ENCODE results near the gene HMGN1.

The HMGN1 gene

DNA sequence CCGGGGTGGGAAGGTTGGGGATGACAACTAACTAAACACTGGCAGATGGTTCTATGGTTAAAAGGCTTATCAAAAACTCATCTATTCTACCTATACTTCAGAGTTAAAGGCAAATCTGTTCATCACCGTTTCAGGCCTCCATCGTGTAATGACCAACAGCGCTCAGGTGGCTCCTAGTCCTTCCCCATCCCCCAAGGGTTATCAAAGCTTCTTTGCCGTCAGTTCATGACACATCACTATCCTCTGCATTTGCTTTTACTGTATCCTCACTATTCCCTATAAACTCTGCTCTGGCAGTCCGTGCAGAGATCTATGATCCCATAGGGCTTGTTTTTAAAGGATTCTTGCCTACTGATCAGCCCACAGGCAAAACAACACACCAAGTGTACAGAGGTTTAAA is 8.2 kb downstream of the HMGN1 start:
- ATAC-seq (ENCODE audit: insufficient read depth, low read depth) (0 out of 3 replicates have a peak, but pooled peaks have one; percentile 27), DNase-seq (no peak)
- no peaks in the 10 kb centered on the region for H3K9me3 ChIP-seq (ENCODE audit: insufficient read depth, low read length, severe bottlenecking)
- H3K27me3 ChIP-seq (ENCODE audit: insufficient read depth, low read length, poor library complexity), result no peaks in the 10 kb centered on the region
- H3K4me2 ChIP-seq (ENCODE audit: insufficient read depth, low read length), result no peak overlapping the region
- H4K20me1 ChIP-seq (ENCODE audit: insufficient read depth, low read length), result peaks cover 22% of the 10 kb centered on the region
- H2AFZ ChIP-seq (ENCODE audit: low read depth, low read length), result no peak overlapping the region
- no peak for TF ChIP-seq EZH2 (IDR thresholded peaks at IDR 0.05; ENCODE audit: borderline replicate concordance, low read depth, low read length, severe bottlenecking)
- TF ChIP-seq, protein P1, sequence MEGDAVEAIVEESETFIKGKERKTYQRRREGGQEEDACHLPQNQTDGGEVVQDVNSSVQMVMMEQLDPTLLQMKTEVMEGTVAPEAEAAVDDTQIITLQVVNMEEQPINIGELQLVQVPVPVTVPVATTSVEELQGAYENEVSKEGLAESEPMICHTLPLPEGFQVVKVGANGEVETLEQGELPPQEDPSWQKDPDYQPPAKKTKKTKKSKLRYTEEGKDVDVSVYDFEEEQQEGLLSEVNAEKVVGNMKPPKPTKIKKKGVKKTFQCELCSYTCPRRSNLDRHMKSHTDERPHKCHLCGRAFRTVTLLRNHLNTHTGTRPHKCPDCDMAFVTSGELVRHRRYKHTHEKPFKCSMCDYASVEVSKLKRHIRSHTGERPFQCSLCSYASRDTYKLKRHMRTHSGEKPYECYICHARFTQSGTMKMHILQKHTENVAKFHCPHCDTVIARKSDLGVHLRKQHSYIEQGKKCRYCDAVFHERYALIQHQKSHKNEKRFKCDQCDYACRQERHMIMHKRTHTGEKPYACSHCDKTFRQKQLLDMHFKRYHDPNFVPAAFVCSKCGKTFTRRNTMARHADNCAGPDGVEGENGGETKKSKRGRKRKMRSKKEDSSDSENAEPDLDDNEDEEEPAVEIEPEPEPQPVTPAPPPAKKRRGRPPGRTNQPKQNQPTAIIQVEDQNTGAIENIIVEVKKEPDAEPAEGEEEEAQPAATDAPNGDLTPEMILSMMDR (IDR thresholded peaks at IDR 0.05; ENCODE audit: borderline replicate concordance, extremely low read depth, low read length, poor library complexity, severe bottlenecking), result no peak
- H3K27ac ChIP-seq (ENCODE audit: low read length), result no peak overlapping the region
- H3K79me2 ChIP-seq (ENCODE audit: insufficient read depth, low read length), result peaks cover 18% of the 10 kb centered on the region
- H3K36me3 ChIP-seq (ENCODE audit: insufficient read depth, low read length), result peaks cover 39% of the 10 kb centered on the region
- no peak overlapping the region for H3K9ac ChIP-seq (ENCODE audit: low read depth, low read length)
- H3K4me1 ChIP-seq (ENCODE audit: insufficient read depth, low read length), result peaks cover 9% of the 10 kb centered on the region
- H3K4me3 ChIP-seq (ENCODE audit: low read depth in 1 of 2, low read length in 2 of 2), result no peak overlapping the region

- TF ChIP-seq, protein P1 (IDR thresholded peaks at IDR 0.05; ENCODE audit: borderline replicate concordance, extremely low read depth, low read length, poor library complexity, severe bottlenecking), result no peak
- no peak for TF ChIP-seq EZH2 (IDR thresholded peaks at IDR 0.05; ENCODE audit: borderline replicate concordance, low read depth, low read length, severe bottlenecking)
- H3K9me3 ChIP-seq (ENCODE audit: insufficient read depth, low read length, severe bottlenecking), result no peaks in the 10 kb centered on the region
- H4K20me1 ChIP-seq (ENCODE audit: insufficient read depth, low read length), result peaks cover 12% of the 10 kb centered on the region
- no peak overlapping the region for H3K4me3 ChIP-seq (ENCODE audit: low read depth in 1 of 2, low read length in 2 of 2)
- H3K79me2 ChIP-seq (ENCODE audit: insufficient read depth, low read length), result peaks cover 5% of the 10 kb centered on the region; the same call in 1 of the 2 replicates
- no peak overlapping the region for H2AFZ ChIP-seq (ENCODE audit: low read depth, low read length)
- no peak overlapping the region for H3K9ac ChIP-seq (ENCODE audit: low read depth, low read length)
- DNase-seq (no peak), ATAC-seq (ENCODE audit: insufficient read depth, low read depth) (no peak)
- H3K4me1 ChIP-seq (ENCODE audit: insufficient read depth, low read length), result no peaks in the 10 kb centered on the region
- no peak overlapping the region for H3K27ac ChIP-seq (ENCODE audit: low read length)
- no peak overlapping the region for H3K4me2 ChIP-seq (ENCODE audit: insufficient read depth, low read length)
- H3K27me3 ChIP-seq (ENCODE audit: insufficient read depth, low read length, poor library complexity), result no peaks in the 10 kb centered on the region
- H3K36me3 ChIP-seq (ENCODE audit: insufficient read depth, low read length), result peaks cover 24% of the 10 kb centered on the region
Observed at GRCh38 chr21:39339231-39339630, 9.7 kb downstream of the HMGN1 start.

GRCh38 chr21:39336457-39337008 is 12.4 kb downstream of the HMGN1 start:
- ATAC-seq (ENCODE audit: insufficient read depth, low read depth), result no peak
- no peak for DNase-seq
- Histone ChIP-seq H3K9me3 (ENCODE audit: insufficient read depth, low read length, severe bottlenecking) (no peaks in the 10 kb centered on the region), H3K36me3 (ENCODE audit: insufficient read depth, low read length) (peaks cover 4% of the 10 kb centered on the region), H4K20me1 (ENCODE audit: insufficient read depth, low read length) (peaks cover 3% of the 10 kb centered on the region; the same call in 1 of the 2 replicates), H3K4me2 (ENCODE audit: insufficient read depth, low read length) (no peak overlapping the region), H3K9ac (ENCODE audit: low read depth, low read length) (no peak overlapping the region), H3K4me1 (ENCODE audit: insufficient read depth, low read length) (no peaks in the 10 kb centered on the region), H3K27me3 (ENCODE audit: insufficient read depth, low read length, poor library complexity) (no peaks in the 10 kb centered on the region), H3K4me3 (ENCODE audit: low read depth in 1 of 2, low read length in 2 of 2) (no peak overlapping the region), H3K27ac (ENCODE audit: low read length) (no peak overlapping the region), H2AFZ (ENCODE audit: low read depth, low read length) (no peak overlapping the region), H3K79me2 (ENCODE audit: insufficient read depth, low read length) (no peaks in the 10 kb centered on the region)
- TF ChIP-seq, protein P1 (IDR thresholded peaks at IDR 0.05; ENCODE audit: borderline replicate concordance, extremely low read depth, low read length, poor library complexity, severe bottlenecking), result no peak
- no peak for TF ChIP-seq EZH2 (IDR thresholded peaks at IDR 0.05; ENCODE audit: borderline replicate concordance, low read depth, low read length, severe bottlenecking)

Data from DND-41 (cell line).